HepG2 (cell line): ENCODE measurements around the gene FAAP20. TPM values are rescaled to one million over a fixed set of nuclear protein-coding genes. Genes with fewer than 3 reads are reported as not detected.

Source experiments
- CENPT ChIP-seq: sonication (generic); formaldehyde crosslinking; IDR thresholded peaks from 2 replicates; pipeline ENCODE4 v1.8.0; 2022; ENCODE audit warnings: low read depth, mild to moderate bottlenecking, moderate library complexity, missing genetic modification reagents
- DNMT3B ChIP-seq: conservative IDR thresholded peaks from 2 replicates; pipeline ENCODE4 v1.6.1; 2016; ENCODE audit warnings: missing biosample characterization, control low read depth
- HNRNPL ChIP-seq: fragments of 200-400 bp; formaldehyde crosslinking; IDR thresholded peaks from 2 replicates; pipeline ENCODE4 v1.6.1; 2017; ENCODE audit warnings: mild to moderate bottlenecking, low read depth, low read length
- LRRFIP1 ChIP-seq: sonication (generic); formaldehyde crosslinking; conservative IDR thresholded peaks from 2 replicates; pipeline ENCODE4 v1.4.0; 2020; ENCODE audit warnings: missing genetic modification reagents
- MIER2 ChIP-seq: IDR thresholded peaks from 2 replicates; pipeline ENCODE4 v1.6.1; 2016; ENCODE audit warnings: missing biosample characterization, missing genetic modification reagents
- NAIF1 ChIP-seq: sonication (generic); formaldehyde crosslinking; IDR thresholded peaks from 2 replicates; pipeline ENCODE4 v1.5.0; 2020; ENCODE audit warnings: mild to moderate bottlenecking, missing genetic modification reagents, borderline replicate concordance
- NFATC3 ChIP-seq: sonication (generic); formaldehyde crosslinking; IDR thresholded peaks from 2 replicates; pipeline ENCODE4 v1.5.1; 2020; ENCODE audit warnings: mild to moderate bottlenecking, missing genetic modification reagents
- SAFB2 ChIP-seq: sonication (generic); formaldehyde crosslinking; IDR thresholded peaks from 2 replicates; pipeline ENCODE4 v1.5.1; 2020; ENCODE audit warnings: missing genetic modification reagents, low read depth, mild to moderate bottlenecking, borderline replicate concordance
- SP1 ChIP-seq, 2 experiments: fragments of 450-650 bp in 1 of 2; sonication (generic) in 1 of 2; formaldehyde crosslinking in 1 of 2; IDR thresholded peaks; 2 replicates each; pipeline versions ENCODE4 v1.4.0 to v1.6.1; 2016 to 2020; ENCODE audit warnings: missing genetic modification reagents in 1 of 2
- ZKSCAN1 ChIP-seq: fragments of 150-350 bp; IDR thresholded peaks from 2 replicates; pipeline ENCODE4 v1.6.1; 2014; ENCODE audit warnings: low read length
- ZNF468 ChIP-seq: sonication (generic); formaldehyde crosslinking; IDR thresholded peaks from 2 replicates; pipeline ENCODE4 v1.8.0; 2022; ENCODE audit warnings: mild to moderate bottlenecking, moderate library complexity, missing genetic modification reagents
- ZNF737 ChIP-seq: sonication (generic); formaldehyde crosslinking; IDR thresholded peaks from 2 replicates; pipeline ENCODE4 v1.5.0; 2020; ENCODE audit warnings: missing genetic modification reagents, mild to moderate bottlenecking, borderline replicate concordance
- ZNF850 ChIP-seq: sonication (generic); formaldehyde crosslinking; conservative IDR thresholded peaks from 2 replicates; pipeline ENCODE4 v1.9.0; 2021; ENCODE audit warnings: mild to moderate bottlenecking, missing genetic modification reagents
- ZSCAN20 ChIP-seq: sonication (generic); formaldehyde crosslinking; IDR thresholded peaks from 2 replicates; pipeline ENCODE4 v1.4.0; 2020; ENCODE audit warnings: missing genetic modification reagents, mild to moderate bottlenecking, borderline replicate concordance
- polyA plus RNA-seq, 8 experiments: library from polyadenylated mRNA; depleted of rRNA in 3 of 8; stranded (reverse) in 7 of 8; unstranded in 1 of 8; fragments of >200 nt; fragmentation: Illumina TruSeq in 4 of 8; extraction: Trizol in 4 of 8; gene quantifications; 2 replicates each; pipeline versions ENCODE4 v1.2.1 to v1.2.3, GENCODE V29; 2011 to 2016; ENCODE audit warnings: low read depth in 4 of 8, missing spikeins in 1 of 8, mixed read lengths in 1 of 8; ENCODE audit not compliant: insufficient read depth in 1 of 8
- total RNA-seq, 5 experiments: library from RNA; depleted of rRNA; stranded (reverse); fragments of >200 nt; fragmentation: Illumina TruSeq; extraction: Trizol; gene quantifications; 2 replicates each; pipeline ENCODE4 v1.2.3, GENCODE V29; 2016; ENCODE audit warnings: low read depth in 1 of 5
- TF ChIP-seq, protein P1 (sequence below): sonication (generic); formaldehyde crosslinking; IDR thresholded peaks from 2 replicates; pipeline ENCODE4 v1.8.0; 2022; ENCODE audit warnings: missing genetic modification reagents, mild to moderate bottlenecking, inconsistent platforms, borderline replicate concordance
- TF ChIP-seq, protein P2 (sequence below): sonication (generic); formaldehyde crosslinking; IDR thresholded peaks from 2 replicates; pipeline ENCODE4 v1.5.0; 2020; ENCODE audit warnings: mild to moderate bottlenecking, missing genetic modification reagents, borderline replicate concordance
- TF ChIP-seq, protein P3 (sequence below): sonication (generic); formaldehyde crosslinking; IDR thresholded peaks from 2 replicates; pipeline ENCODE4 v1.4.0; 2020; ENCODE audit warnings: missing genetic modification reagents

FAAP20 gene
- total and polyA plus RNA-seq, 2 of the 13 experiments (the other 11 are each of a cell fraction or from before 2014, with no cell fraction given) = 9.6 to 10.8 TPM

GRCh38 chr1:2232255-2232915 lies 37.8 kb upstream of the FAAP20 start (continued):
- no peak for TF ChIP-seq HNRNPL
- no peak for TF ChIP-seq ZNF850
- TF ChIP-seq ZKSCAN1 = no peak
- TF ChIP-seq ZSCAN20 (CRISPR knock-in tag) = no peak
- no peak for TF ChIP-seq SAFB2 (CRISPR knock-in tag)
- TF ChIP-seq ZNF737 (CRISPR knock-in tag) = no peak
- TF ChIP-seq CENPT (CRISPR knock-in tag) = no peak
- TF ChIP-seq LRRFIP1 (CRISPR knock-in tag) = no peak
- no peak for TF ChIP-seq ZNF468 (CRISPR knock-in tag)
- no peak for TF ChIP-seq SP1 (IDR thresholded peaks at IDR 0.05)
- no peak; the same call in 1 of the 2 replicates for TF ChIP-seq SP1 (CRISPR knock-in tag; IDR thresholded peaks at IDR 0.05)
- TF ChIP-seq, protein P1, sequence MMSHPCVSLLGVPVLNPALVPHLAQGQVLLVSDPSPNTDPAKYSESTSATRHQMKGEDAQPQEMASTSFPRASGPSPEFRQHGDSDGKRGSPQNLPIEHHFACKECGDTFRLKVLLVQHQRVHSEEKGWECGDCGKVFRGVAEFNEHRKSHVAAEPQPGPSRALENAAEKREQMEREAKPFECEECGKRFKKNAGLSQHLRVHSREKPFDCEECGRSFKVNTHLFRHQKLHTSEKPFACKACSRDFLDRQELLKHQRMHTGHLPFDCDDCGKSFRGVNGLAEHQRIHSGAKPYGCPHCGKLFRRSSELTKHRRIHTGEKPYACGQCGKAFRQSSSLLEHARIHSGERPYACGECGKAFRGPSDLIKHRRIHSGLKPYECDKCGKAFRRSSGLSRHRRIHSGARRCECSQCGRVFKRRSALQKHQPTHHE (CRISPR knock-in tag) = no peak
- peak; percentile 90 for TF ChIP-seq DNMT3B (CRISPR knock-in tag)
- TF ChIP-seq NAIF1 (CRISPR knock-in tag) = no peak
- TF ChIP-seq MIER2 (CRISPR knock-in tag) = 0 out of 2 replicates have a peak, but pooled peaks have one; percentile 42
- TF ChIP-seq, protein P2, sequence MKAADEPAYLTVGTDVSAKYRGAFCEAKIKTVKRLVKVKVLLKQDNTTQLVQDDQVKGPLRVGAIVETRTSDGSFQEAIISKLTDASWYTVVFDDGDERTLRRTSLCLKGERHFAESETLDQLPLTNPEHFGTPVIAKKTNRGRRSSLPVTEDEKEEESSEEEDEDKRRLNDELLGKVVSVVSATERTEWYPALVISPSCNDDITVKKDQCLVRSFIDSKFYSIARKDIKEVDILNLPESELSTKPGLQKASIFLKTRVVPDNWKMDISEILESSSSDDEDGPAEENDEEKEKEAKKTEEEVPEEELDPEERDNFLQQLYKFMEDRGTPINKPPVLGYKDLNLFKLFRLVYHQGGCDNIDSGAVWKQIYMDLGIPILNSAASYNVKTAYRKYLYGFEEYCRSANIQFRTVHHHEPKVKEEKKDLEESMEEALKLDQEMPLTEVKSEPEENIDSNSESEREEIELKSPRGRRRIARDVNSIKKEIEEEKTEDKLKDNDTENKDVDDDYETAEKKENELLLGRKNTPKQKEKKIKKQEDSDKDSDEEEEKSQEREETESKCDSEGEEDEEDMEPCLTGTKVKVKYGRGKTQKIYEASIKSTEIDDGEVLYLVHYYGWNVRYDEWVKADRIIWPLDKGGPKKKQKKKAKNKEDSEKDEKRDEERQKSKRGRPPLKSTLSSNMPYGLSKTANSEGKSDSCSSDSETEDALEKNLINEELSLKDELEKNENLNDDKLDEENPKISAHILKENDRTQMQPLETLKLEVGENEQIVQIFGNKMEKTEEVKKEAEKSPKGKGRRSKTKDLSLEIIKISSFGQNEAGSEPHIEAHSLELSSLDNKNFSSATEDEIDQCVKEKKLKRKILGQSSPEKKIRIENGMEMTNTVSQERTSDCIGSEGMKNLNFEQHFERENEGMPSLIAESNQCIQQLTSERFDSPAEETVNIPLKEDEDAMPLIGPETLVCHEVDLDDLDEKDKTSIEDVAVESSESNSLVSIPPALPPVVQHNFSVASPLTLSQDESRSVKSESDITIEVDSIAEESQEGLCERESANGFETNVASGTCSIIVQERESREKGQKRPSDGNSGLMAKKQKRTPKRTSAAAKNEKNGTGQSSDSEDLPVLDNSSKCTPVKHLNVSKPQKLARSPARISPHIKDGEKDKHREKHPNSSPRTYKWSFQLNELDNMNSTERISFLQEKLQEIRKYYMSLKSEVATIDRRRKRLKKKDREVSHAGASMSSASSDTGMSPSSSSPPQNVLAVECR (CRISPR knock-in tag) = peak; percentile 74
- TF ChIP-seq NFATC3 = no peak
- TF ChIP-seq, protein P3, sequence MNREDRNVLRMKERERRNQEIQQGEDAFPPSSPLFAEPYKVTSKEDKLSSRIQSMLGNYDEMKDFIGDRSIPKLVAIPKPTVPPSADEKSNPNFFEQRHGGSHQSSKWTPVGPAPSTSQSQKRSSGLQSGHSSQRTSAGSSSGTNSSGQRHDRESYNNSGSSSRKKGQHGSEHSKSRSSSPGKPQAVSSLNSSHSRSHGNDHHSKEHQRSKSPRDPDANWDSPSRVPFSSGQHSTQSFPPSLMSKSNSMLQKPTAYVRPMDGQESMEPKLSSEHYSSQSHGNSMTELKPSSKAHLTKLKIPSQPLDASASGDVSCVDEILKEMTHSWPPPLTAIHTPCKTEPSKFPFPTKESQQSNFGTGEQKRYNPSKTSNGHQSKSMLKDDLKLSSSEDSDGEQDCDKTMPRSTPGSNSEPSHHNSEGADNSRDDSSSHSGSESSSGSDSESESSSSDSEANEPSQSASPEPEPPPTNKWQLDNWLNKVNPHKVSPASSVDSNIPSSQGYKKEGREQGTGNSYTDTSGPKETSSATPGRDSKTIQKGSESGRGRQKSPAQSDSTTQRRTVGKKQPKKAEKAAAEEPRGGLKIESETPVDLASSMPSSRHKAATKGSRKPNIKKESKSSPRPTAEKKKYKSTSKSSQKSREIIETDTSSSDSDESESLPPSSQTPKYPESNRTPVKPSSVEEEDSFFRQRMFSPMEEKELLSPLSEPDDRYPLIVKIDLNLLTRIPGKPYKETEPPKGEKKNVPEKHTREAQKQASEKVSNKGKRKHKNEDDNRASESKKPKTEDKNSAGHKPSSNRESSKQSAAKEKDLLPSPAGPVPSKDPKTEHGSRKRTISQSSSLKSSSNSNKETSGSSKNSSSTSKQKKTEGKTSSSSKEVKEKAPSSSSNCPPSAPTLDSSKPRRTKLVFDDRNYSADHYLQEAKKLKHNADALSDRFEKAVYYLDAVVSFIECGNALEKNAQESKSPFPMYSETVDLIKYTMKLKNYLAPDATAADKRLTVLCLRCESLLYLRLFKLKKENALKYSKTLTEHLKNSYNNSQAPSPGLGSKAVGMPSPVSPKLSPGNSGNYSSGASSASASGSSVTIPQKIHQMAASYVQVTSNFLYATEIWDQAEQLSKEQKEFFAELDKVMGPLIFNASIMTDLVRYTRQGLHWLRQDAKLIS (CRISPR knock-in tag) = no peak
